Neural cell (in vitro differentiated cells): Measurements from ENCODE around the gene CLTRN. TPM values are rescaled to one million over a fixed set of nuclear protein-coding genes. Genes with fewer than 3 reads are reported as not detected.

Experiments
- H2AFZ ChIP-seq: fragments of 200-600, 300-800 bp; sonication (generic), shearing (Covaris generic); 2 replicates; pipeline ENCODE4 v1.6.0; 2014; ENCODE audit warnings: low read depth, mild to moderate bottlenecking, antibody characterized with exemption, low read length, moderate library complexity
- H3F3A ChIP-seq: fragments of 200-600 bp; shearing (Covaris generic); 2 replicates; pipeline ENCODE4 v1.6.1; 2016; ENCODE audit warnings: mild to moderate bottlenecking, moderate library complexity, mixed read lengths, antibody characterized with exemption, low read length; ENCODE audit not compliant: insufficient read depth, poor library complexity, severe bottlenecking
- H3K27ac ChIP-seq: fragments of 200-600, 300-800 bp; sonication (generic), shearing (Covaris generic); 2 replicates; pipeline ENCODE4 v1.5.1; 2014; ENCODE audit warnings: mild to moderate bottlenecking, low read length, moderate library complexity
- H3K27me3 ChIP-seq: fragments of 300-800, 200-600 bp; sonication (generic), shearing (Covaris generic); 2 replicates; pipeline ENCODE4 v1.6.0; 2014; ENCODE audit warnings: mild to moderate bottlenecking, low read depth, low read length, moderate library complexity; ENCODE audit not compliant: insufficient read depth
- H3K36me3 ChIP-seq: fragments of 300-800, 200-600 bp; sonication (generic), shearing (Covaris generic); 2 replicates; pipeline ENCODE4 v1.5.1; 2014; ENCODE audit warnings: mild to moderate bottlenecking, antibody characterized with exemption, low read length, moderate library complexity; ENCODE audit not compliant: insufficient read depth
- H3K4me2 ChIP-seq: fragments of 300-800, 200-600 bp; sonication (generic), shearing (Covaris generic); 2 replicates; pipeline ENCODE4 v1.6.0; 2014; ENCODE audit warnings: mild to moderate bottlenecking, low read length
- H3K4me3 ChIP-seq: fragments of 300-800, 200-600 bp; sonication (generic), shearing (Covaris generic); 2 replicates; pipeline ENCODE4 v1.5.1; 2014; ENCODE audit warnings: mild to moderate bottlenecking, low read length, moderate library complexity
- H3K79me2 ChIP-seq: fragments of 200-600 bp; shearing (Covaris generic); replicated peaks from 2 replicates; pipeline ENCODE4 v1.6.0; 2014; ENCODE audit warnings: mild to moderate bottlenecking, low read length, moderate library complexity; ENCODE audit not compliant: insufficient read depth
- H3K9ac ChIP-seq: fragments of 300-800, 200-600 bp; sonication (generic), shearing (Covaris generic); 2 replicates; pipeline ENCODE4 v1.6.1; 2016; ENCODE audit warnings: mild to moderate bottlenecking, low read length, mixed read lengths
- H3K9me2 ChIP-seq: fragments of 200-600 bp; shearing (Covaris generic); 2 replicates; pipeline ENCODE4 v1.6.1; 2016; ENCODE audit warnings: mild to moderate bottlenecking, low read length, mixed read lengths; ENCODE audit not compliant: insufficient read depth
- H3K9me3 ChIP-seq: fragments of 200-600, 300-800 bp; sonication (generic), shearing (Covaris generic); 2 replicates; pipeline ENCODE4 v1.6.1; 2016; ENCODE audit warnings: mild to moderate bottlenecking, mixed run types, low read length, moderate library complexity, mixed read lengths
- H4K20me1 ChIP-seq: fragments of 200-600 bp; shearing (Covaris generic); 2 replicates; pipeline ENCODE4 v1.6.1; 2016; ENCODE audit warnings: mild to moderate bottlenecking, mixed run types; ENCODE audit not compliant: insufficient read depth
- CTCF ChIP-seq: fragments of 450-650 bp; IDR thresholded peaks from 2 replicates; pipeline ENCODE4 v1.5.1; 2014; ENCODE audit warnings: antibody characterized with exemption, mild to moderate bottlenecking, moderate library complexity; ENCODE audit not compliant: poor library complexity, severe bottlenecking
- EP300 ChIP-seq: fragments of 450-650 bp; conservative IDR thresholded peaks from 2 replicates; pipeline ENCODE4 v1.6.1; 2014; ENCODE audit warnings: antibody characterized with exemption, mild to moderate bottlenecking, moderate library complexity; ENCODE audit not compliant: poor library complexity, severe bottlenecking
- EZH2 ChIP-seq: fragments of 200-600, 300-800 bp; shearing (Covaris generic), sonication (generic); IDR thresholded peaks from 2 replicates; pipeline ENCODE4 v1.6.1; 2014; ENCODE audit warnings: antibody characterized with exemption, low read length, borderline replicate concordance, mild to moderate bottlenecking; ENCODE audit not compliant: insufficient read depth, poor library complexity, severe bottlenecking
- MXI1 ChIP-seq: fragments of 450-650 bp; conservative IDR thresholded peaks from 2 replicates; pipeline ENCODE4 v1.6.1; 2014; ENCODE audit warnings: antibody characterized with exemption, mild to moderate bottlenecking; ENCODE audit not compliant: poor library complexity, severe bottlenecking
- POLR2AphosphoS5 ChIP-seq: IDR thresholded peaks from 2 replicates; pipeline ENCODE4 v1.6.1; 2012
- RAD21 ChIP-seq: fragments of 450-650 bp; conservative IDR thresholded peaks from 2 replicates; pipeline ENCODE4 v1.6.1; 2014; ENCODE audit warnings: antibody characterized with exemption, mild to moderate bottlenecking, moderate library complexity
- SMC3 ChIP-seq: fragments of 450-650 bp; conservative IDR thresholded peaks from 2 replicates; pipeline ENCODE4 v1.6.1; 2014; ENCODE audit warnings: antibody characterized with exemption, mild to moderate bottlenecking, moderate library complexity; ENCODE audit not compliant: poor library complexity
- TAF1 ChIP-seq: IDR thresholded peaks from 2 replicates; pipeline ENCODE4 v1.6.1; 2012; ENCODE audit warnings: low read depth
- polyA plus RNA-seq: library from polyadenylated mRNA; depleted of rRNA; stranded (reverse); fragments of >200 nt; gene quantifications from 2 replicates; pipeline ENCODE4 v1.2.3, GENCODE V29; 2014
- TF ChIP-seq, protein P1 (sequence below): IDR thresholded peaks from 2 replicates; pipeline ENCODE4 v1.6.1; 2012; ENCODE audit warnings: borderline replicate concordance

Gene CLTRN
- polyA plus RNA-seq, 1 donor from 2014 or later = 2.2 TPM

- Histone ChIP-seq H3K27ac (no peak overlapping the region), H3K36me3 (no peaks in the 10 kb centered on the region), H3K9ac (no peak overlapping the region), H3K9me2 (no peaks in the 10 kb centered on the region), H3F3A (no peaks in the 10 kb centered on the region), H3K79me2 (no peaks in the 10 kb centered on the region), H3K4me2 (no peak overlapping the region), H3K9me3 (no peaks in the 10 kb centered on the region), H3K4me3 (no peak overlapping the region), H4K20me1 (no peaks in the 10 kb centered on the region), H3K27me3 (no peaks in the 10 kb centered on the region), H2AFZ (no peak overlapping the region)
- TF ChIP-seq EZH2 (no peak), CTCF (no peak), RAD21 (no peak)
These were observed 62.7 kb downstream of the CLTRN start for GRCh38 chrX:15601932-15602331.

- Histone ChIP-seq H3K9me2 (no peaks in the 10 kb centered on the region), H2AFZ (no peak within 1 kb of the TSS), H3K36me3 (no peaks in the 10 kb centered on the region), H3K4me2 (no peak within 1 kb of the TSS), H3K79me2 (no peaks in the 10 kb centered on the region), H3K27me3 (no peaks in the 10 kb centered on the region), H4K20me1 (no peaks in the 10 kb centered on the region), H3K27ac (no peak within 1 kb of the TSS), H3K9me3 (no peaks in the 10 kb centered on the region), H3F3A (no peaks in the 10 kb centered on the region), H3K4me3 (no peak within 1 kb of the TSS), H3K9ac (no peak within 1 kb of the TSS)
- TF ChIP-seq SMC3 = no peak
- TF ChIP-seq EP300 = no peak
- no peak for TF ChIP-seq RAD21
- TF ChIP-seq POLR2AphosphoS5 = no peak
- no peak for TF ChIP-seq MXI1
- TF ChIP-seq, protein P1, sequence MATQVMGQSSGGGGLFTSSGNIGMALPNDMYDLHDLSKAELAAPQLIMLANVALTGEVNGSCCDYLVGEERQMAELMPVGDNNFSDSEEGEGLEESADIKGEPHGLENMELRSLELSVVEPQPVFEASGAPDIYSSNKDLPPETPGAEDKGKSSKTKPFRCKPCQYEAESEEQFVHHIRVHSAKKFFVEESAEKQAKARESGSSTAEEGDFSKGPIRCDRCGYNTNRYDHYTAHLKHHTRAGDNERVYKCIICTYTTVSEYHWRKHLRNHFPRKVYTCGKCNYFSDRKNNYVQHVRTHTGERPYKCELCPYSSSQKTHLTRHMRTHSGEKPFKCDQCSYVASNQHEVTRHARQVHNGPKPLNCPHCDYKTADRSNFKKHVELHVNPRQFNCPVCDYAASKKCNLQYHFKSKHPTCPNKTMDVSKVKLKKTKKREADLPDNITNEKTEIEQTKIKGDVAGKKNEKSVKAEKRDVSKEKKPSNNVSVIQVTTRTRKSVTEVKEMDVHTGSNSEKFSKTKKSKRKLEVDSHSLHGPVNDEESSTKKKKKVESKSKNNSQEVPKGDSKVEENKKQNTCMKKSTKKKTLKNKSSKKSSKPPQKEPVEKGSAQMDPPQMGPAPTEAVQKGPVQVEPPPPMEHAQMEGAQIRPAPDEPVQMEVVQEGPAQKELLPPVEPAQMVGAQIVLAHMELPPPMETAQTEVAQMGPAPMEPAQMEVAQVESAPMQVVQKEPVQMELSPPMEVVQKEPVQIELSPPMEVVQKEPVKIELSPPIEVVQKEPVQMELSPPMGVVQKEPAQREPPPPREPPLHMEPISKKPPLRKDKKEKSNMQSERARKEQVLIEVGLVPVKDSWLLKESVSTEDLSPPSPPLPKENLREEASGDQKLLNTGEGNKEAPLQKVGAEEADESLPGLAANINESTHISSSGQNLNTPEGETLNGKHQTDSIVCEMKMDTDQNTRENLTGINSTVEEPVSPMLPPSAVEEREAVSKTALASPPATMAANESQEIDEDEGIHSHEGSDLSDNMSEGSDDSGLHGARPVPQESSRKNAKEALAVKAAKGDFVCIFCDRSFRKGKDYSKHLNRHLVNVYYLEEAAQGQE = no peak
- TF ChIP-seq EZH2 = no peak
- no peak for TF ChIP-seq CTCF
- no peak for TF ChIP-seq TAF1
These were observed 63.9 kb downstream of the CLTRN start, which contains the start of gene ACE2 for GRCh38 chrX:15600745-15601144. TSS of gene ACE2 (minus strand) at chrX:15600960. CDS start at chrX:15600911, 49 bp downstream.
